ENCODE measurements around the gene DYRK2.

GRCh38 chr12:67661311-67662021 lies 12.9 kb downstream of the DYRK2 start:
- TF ChIP-seq CTCF (conservative IDR thresholded peaks at IDR 0.05; ENCODE audit: low read depth, low read length) (no peak), EZH2 (IDR thresholded peaks at IDR 0.05; ENCODE audit: low read length, unreplicated experiment) (no peak), EZH2phosphoT487 (IDR thresholded peaks at IDR 0.05; ENCODE audit: borderline replicate concordance, low read length) (no peak)
